K562 (cell line): ENCODE results near the gene MAP2K6. TPM values are rescaled to one million over a fixed set of nuclear protein-coding genes. Genes with fewer than 3 reads are reported as not detected.

Source experiments
- ATAC-seq: fragments of 200-7000 bp; cut with Tn5 transposase; 3 replicates; pipeline ENCODE4 v1.9.1; 2020; ENCODE audit warnings: moderate library complexity
- BruUV-seq: library from RNA; stranded (reverse); fragments of 400-500 nt; replicated peaks from 2 replicates; lab custom pipeline; 2021; lab: Mats Ljungman, UMichigan
- CTCF ChIA-PET: fragments of 300-600 bp; formaldehyde crosslinking; extraction: SDS; loops from one replicate; lab custom pipeline; 2021; ENCODE audit warnings: low intra/inter-chr PET ratio; lab: Yijun Ruan, JAX
- POLR2A ChIA-PET: fragments of 300-600, 350-650 bp; sonication (Branson Sonifier 250); formaldehyde crosslinking; extraction: SDS; loops from one replicate; lab custom pipeline; 2021; ENCODE audit warnings: antibody characterized with exemption, inconsistent platforms; lab: Yijun Ruan, JAX
- DNase-seq, 4 experiments: peaks; one replicate each; pipeline versions ENCODE4 v3.0.0 to v3.0.0-alpha.2; 2011 to 2018; ENCODE audit warnings: low spot score in 3 of 4, mixed read lengths in 3 of 4; ENCODE audit errors: extremely low read depth in 1 of 4
- FAIRE-seq: peaks from 2 replicates; lab custom pipeline; 2011; peaks lifted over from hg19 to GRCh38; lab: Jason Lieb, UNC
- H2AFZ ChIP-seq: 2 replicates; pipeline ENCODE4 v1.6.0; 2011; ENCODE audit warnings: low read depth, low read length, control low read depth, inconsistent platforms
- H3K27ac ChIP-seq: fragments of 200-600 bp; 3 replicates; pipeline ENCODE4 v1.8.0; 2011; ENCODE audit warnings: low read depth, mild to moderate bottlenecking, control low read depth, inconsistent platforms, low read length, moderate library complexity, mixed read lengths; ENCODE audit errors: extremely low read depth
- H3K27me3 ChIP-seq, 2 experiments: fragments of 300-600 bp in 1 of 2; 2 replicates in 1 of 2; 3 replicates in 1 of 2; pipeline versions ENCODE4 v1.6.0 to v1.8.0; 2011; ENCODE audit warnings: inconsistent platforms in 2 of 2, low read length in 2 of 2, mild to moderate bottlenecking in 1 of 2, mixed read lengths in 1 of 2, moderate library complexity in 1 of 2; ENCODE audit not compliant: control insufficient read depth in 2 of 2, insufficient read depth in 2 of 2
- H3K36me3 ChIP-seq: fragments of 300-600 bp; 3 replicates; pipeline ENCODE4 v1.8.0; 2011; ENCODE audit warnings: mild to moderate bottlenecking, low read length, inconsistent platforms; ENCODE audit not compliant: control insufficient read depth, insufficient read depth
- H3K4me1 ChIP-seq, 2 experiments: fragments of 200-600 bp in 1 of 2; replicated peaks in 1 of 2; 2 replicates in 1 of 2; 3 replicates in 1 of 2; pipeline versions ENCODE4 v1.5.1 to v1.8.0; 2011; ENCODE audit warnings: inconsistent platforms in 2 of 2, low read length in 2 of 2, mild to moderate bottlenecking in 1 of 2, mixed read lengths in 1 of 2, moderate library complexity in 1 of 2; ENCODE audit not compliant: control insufficient read depth in 2 of 2, insufficient read depth in 2 of 2
- H3K4me2 ChIP-seq: 2 replicates; pipeline ENCODE4 v1.6.1; 2011; ENCODE audit warnings: low read length, control low read depth, inconsistent platforms, mixed read lengths; ENCODE audit not compliant: insufficient read depth
- H3K4me3 ChIP-seq: fragments of 200-600 bp; sonication (generic), shearing (Covaris generic); 2 replicates; pipeline ENCODE4 v1.5.1; 2016; ENCODE audit warnings: control low read depth, inconsistent platforms
- H3K79me2 ChIP-seq: fragments of 200-600 bp; 3 replicates; pipeline ENCODE4 v1.8.0; 2011; ENCODE audit warnings: low read length, inconsistent platforms; ENCODE audit not compliant: control insufficient read depth, insufficient read depth
- H3K9ac ChIP-seq, 2 experiments: 2 replicates each; pipeline versions ENCODE4 v1.6.0 to v1.6.1; 2011; ENCODE audit warnings: low read depth in 2 of 2, low read length in 2 of 2, control low read depth in 1 of 2, inconsistent platforms in 1 of 2, mild to moderate bottlenecking in 1 of 2, mixed read lengths in 1 of 2; ENCODE audit not compliant: insufficient read depth in 1 of 2
- H3K9me1 ChIP-seq: one replicate; pipeline ENCODE4 v1.6.0; 2011; ENCODE audit warnings: inconsistent platforms, mild to moderate bottlenecking, low read length, moderate library complexity; ENCODE audit not compliant: control insufficient read depth, insufficient read depth
- H3K9me3 ChIP-seq: replicated peaks from 2 replicates; pipeline ENCODE4 v1.5.1; 2011; ENCODE audit warnings: low read depth, low read length, inconsistent platforms; ENCODE audit not compliant: control insufficient read depth, insufficient read depth
- H4K20me1 ChIP-seq: replicated peaks from 2 replicates; pipeline ENCODE4 v1.6.1; 2011; ENCODE audit warnings: low read length, inconsistent platforms, mixed read lengths; ENCODE audit not compliant: control insufficient read depth, insufficient read depth
- KLF6 ChIP-seq: fragments of 250-450 bp; sonication (Bioruptor Pico); IDR thresholded peaks from 2 replicates; pipeline ENCODE4 v1.4.0; 2020; ENCODE audit warnings: mild to moderate bottlenecking, moderate library complexity, borderline replicate concordance
- TAF7 ChIP-seq: fragments of 450-650 bp; IDR thresholded peaks from 2 replicates; pipeline ENCODE4 v1.6.1; 2016; ENCODE audit warnings: missing genetic modification characterization, missing compliant biosample characterization
- ZNF165 ChIP-seq: fragments of 250-450 bp; sonication (Bioruptor Pico); IDR thresholded peaks from 2 replicates; pipeline ENCODE4 v1.4.0; 2020; ENCODE audit warnings: borderline replicate concordance
- ZNF354B ChIP-seq: fragments of 250-450 bp; sonication (Bioruptor Pico); IDR thresholded peaks from 2 replicates; pipeline ENCODE4 v1.4.0; 2020
- ZNF717 ChIP-seq: fragments of 250-450 bp; sonication (Bioruptor Pico); IDR thresholded peaks from 2 replicates; pipeline ENCODE4 v1.5.0; 2021
- WGBS: fragments of 100-300 bp; shearing (Covaris generic); methylation state at CpG from one replicate; pipeline ENCODE4 v1.1.6; 2016; ENCODE audit warnings: low coverage, mixed read lengths; ENCODE audit not compliant: insufficient coverage; ENCODE audit errors: missing lambda C conversion rate; 5-methylcytosine and 5-hydroxymethylcytosine counted together
- in situ Hi-C: fragments of 300-500 bp; cut with MboI; formaldehyde crosslinking; loops from 4 replicates; pipeline ENCODE4 v1.15.0; 2018; ENCODE audit warnings: inconsistent platforms, mixed read lengths
- intact Hi-C: fragments of 100-400 bp; cut with micrococcal nuclease; formaldehyde crosslinking; loops from 2 replicates; pipeline ENCODE4 v1.14.2; 2022
- polyA plus RNA-seq, 8 experiments: library from polyadenylated mRNA; depleted of rRNA in 4 of 8; stranded (reverse) in 5 of 8; unstranded in 3 of 8; fragments of >200 nt; fragmentation: Nextera tagmentation in 2 of 8; fragmentation: Illumina TruSeq in 1 of 8; extraction: Ambion mirVana in 2 of 8; extraction: Trizol in 1 of 8; gene quantifications; 2 replicates each; pipeline versions ENCODE4 v1.2.1 to v1.2.3, GENCODE V29; 2011 to 2014; ENCODE audit warnings: inconsistent platforms in 1 of 8, missing spikeins in 1 of 8
- total RNA-seq, 7 experiments: library from RNA; depleted of rRNA in 6 of 7; stranded (reverse); fragments of >200 nt in 6 of 7; fragmentation: Illumina TruSeq in 2 of 7; extraction: Trizol in 2 of 7; gene quantifications; 2 replicates each; pipeline versions ENCODE4 v1.2.1 to v1.2.3, GENCODE V29; 2011 to 2021; ENCODE audit warnings: low replicate concordance in 1 of 7
- TF ChIP-seq, protein P1 (sequence below): sonication (generic); formaldehyde crosslinking; IDR thresholded peaks from 2 replicates; pipeline ENCODE4 v1.8.1; 2022; ENCODE audit warnings: missing genetic modification reagents

Gene MAP2K6
- total and polyA plus RNA-seq, 9 of the 15 experiments (the other 6 are each of a cell fraction or from before 2014, with no cell fraction given): 0.07 to 0.13 TPM; not detected in 7

DNA sequence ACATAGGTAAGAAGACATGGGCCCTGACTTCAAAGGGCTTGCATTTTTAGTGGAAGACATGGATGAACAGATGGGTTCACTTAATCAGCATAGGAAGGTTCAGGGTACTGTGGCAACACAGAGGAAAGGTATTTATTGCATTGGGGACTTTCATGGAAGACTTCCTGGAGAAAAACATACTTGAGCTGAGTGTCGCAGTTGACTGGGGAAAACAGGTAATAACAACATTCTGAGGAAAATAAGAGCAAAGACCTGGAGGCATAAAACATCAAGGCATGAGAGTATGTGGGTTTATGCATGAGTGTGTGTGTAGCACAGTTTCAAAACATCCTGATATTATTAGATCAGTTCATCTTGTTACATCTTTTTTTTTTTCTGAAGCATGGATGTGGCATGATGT lies 82.7 kb downstream of the MAP2K6 start:
- WGBS: 0% methylated on average over 1 of the region's 1 CpG
- H2AFZ ChIP-seq: no peak overlapping the region
- FAIRE-seq (no peak), ATAC-seq (no peak)
- POLR2A ChIA-PET: no interaction called here
- CTCF ChIA-PET: no interaction called here
- no peak overlapping the region for H3K9ac ChIP-seq
- no TSS peak for BruUV-seq
- H3K4me1 ChIP-seq: no peaks in the 10 kb centered on the region
- H3K79me2 ChIP-seq: no peaks in the 10 kb centered on the region
- no peaks in the 10 kb centered on the region for H3K9me1 ChIP-seq
- no peaks in the 10 kb centered on the region; a peak in 1 of 5 replicates for H3K27me3 ChIP-seq
- in situ Hi-C loops: no loop called here
- H3K4me2 ChIP-seq: no peak overlapping the region
- no peak overlapping the region for H3K27ac ChIP-seq
- intact Hi-C loops: no loop called here
- H3K9me3 ChIP-seq: no peaks in the 10 kb centered on the region
- no peak overlapping the region for H3K4me3 ChIP-seq
- H4K20me1 ChIP-seq: no peaks in the 10 kb centered on the region
- TF ChIP-seq TAF7: no peak
- no peak for TF ChIP-seq KLF6
- TF ChIP-seq, protein P1, sequence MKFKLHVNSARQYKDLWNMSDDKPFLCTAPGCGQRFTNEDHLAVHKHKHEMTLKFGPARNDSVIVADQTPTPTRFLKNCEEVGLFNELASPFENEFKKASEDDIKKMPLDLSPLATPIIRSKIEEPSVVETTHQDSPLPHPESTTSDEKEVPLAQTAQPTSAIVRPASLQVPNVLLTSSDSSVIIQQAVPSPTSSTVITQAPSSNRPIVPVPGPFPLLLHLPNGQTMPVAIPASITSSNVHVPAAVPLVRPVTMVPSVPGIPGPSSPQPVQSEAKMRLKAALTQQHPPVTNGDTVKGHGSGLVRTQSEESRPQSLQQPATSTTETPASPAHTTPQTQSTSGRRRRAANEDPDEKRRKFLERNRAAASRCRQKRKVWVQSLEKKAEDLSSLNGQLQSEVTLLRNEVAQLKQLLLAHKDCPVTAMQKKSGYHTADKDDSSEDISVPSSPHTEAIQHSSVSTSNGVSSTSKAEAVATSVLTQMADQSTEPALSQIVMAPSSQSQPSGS (CRISPR knock-in tag): no peak
- TF ChIP-seq ZNF165 (CRISPR knock-in tag): no peak
- no peak for TF ChIP-seq ZNF354B (CRISPR knock-in tag)
- no peak for TF ChIP-seq ZNF717 (CRISPR knock-in tag)
- TF ChIP-seq, all 486 proteins: peak for 0
- no peaks in the 10 kb centered on the region for H3K36me3 ChIP-seq
- no peak for DNase-seq
